ENCODE measurements around the gene GOLGA6L10.
"Not testable (repeated sequence)": the region's sequence is repeated elsewhere in the genome, so short reads cannot be mapped to it uniquely, and the experiment has no call there.

The GOLGA6L10 gene

DNA sequence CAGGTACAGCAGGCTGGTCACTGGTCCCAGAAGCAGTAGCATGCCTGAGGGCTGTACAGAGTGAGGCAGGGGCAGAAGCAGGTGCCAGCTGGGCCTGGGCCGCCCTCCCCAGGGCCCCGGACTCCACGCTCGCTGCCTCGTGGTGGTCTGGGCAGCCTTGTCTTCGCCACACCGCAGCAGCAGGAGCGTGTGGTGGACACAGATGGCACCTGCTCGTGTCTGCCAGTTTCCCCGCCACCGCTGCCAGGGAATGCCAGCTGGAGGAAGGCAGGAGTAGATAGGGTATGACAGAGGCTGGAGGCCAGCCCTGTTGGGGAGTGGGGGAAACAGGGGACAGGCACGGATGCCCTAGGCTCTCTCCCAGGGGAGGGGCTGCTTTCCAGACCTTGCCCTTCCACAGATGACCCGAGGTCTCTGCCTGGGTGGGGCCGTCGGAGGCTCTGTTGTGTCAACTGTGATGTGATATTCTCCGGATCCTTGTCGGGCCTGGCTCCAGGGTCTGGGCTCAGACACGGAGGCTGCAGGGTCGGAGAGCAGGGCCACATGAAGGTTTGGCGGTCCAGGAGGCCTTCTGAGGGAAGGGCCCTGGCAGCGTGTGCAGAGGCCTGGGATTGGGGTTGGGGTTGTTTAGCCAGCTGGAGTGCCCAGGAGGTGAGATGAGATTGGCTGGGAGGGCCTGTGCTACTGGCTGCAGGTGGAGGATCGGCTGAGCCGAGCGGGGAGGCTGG, 33.6 kb downstream of the GOLGA6L10 start:
- no peaks in the 10 kb centered on the region for H3K9me3 ChIP-seq (ENCODE audit: low read length)
- no peaks in the 10 kb centered on the region for H3K36me3 ChIP-seq (ENCODE audit: insufficient read depth, low read length)
- H3K4me1 ChIP-seq (ENCODE audit: insufficient read depth, low read length): no peaks in the 10 kb centered on the region
- no peak overlapping the region for H3K4me3 ChIP-seq (ENCODE audit: low read depth in 1 of 2, low read length in 2 of 2)
- H3K27me3 ChIP-seq (ENCODE audit: control insufficient read depth in 1 of 2, insufficient read depth in 2 of 2, low read length in 2 of 2): no peaks in the 10 kb centered on the region
- H3K27ac ChIP-seq (ENCODE audit: low read depth, low read length): no peak overlapping the region
- no peak overlapping the region for H3K9ac ChIP-seq (ENCODE audit: low read length)

DNA sequence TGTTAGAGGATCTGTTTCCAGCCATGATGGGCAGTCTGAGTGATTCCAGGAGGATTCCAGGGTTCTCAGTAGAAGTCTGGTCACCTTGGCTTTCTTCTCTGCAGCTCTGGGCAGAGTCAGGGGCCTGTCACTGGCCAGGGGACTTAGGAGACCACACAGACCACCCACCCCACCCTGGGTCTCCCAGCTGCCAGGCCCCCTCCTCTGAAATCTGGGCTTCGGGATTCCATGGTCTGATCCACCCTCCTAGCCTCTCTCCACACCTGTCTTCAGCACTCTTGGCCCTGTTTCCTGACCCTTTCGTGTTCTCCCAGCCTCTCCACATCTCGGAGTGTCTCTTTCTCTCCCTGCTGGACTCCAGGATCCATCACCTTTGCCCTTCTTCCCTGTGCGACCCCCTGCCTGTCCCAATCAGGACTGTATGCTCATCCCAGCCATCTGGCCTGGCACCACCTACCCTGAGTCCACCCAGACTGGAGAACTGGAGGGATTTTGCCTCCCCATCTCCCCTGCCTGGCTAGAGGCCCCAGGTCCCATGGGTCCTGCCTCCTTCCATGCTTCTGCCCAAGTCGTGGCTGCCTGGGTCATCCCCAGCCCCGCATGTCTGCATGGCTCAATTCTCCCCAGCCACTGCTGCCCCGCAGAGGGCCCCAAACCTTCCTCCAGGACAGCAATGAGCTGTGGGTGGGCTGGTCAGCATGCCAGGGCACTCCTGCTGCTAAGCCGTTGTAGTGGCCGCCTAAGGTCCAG, 34.3 kb downstream of the GOLGA6L10 start:
- no peak overlapping the region for H3K9ac ChIP-seq (ENCODE audit: low read length)
- no peak overlapping the region for H3K4me3 ChIP-seq (ENCODE audit: low read depth in 1 of 2, low read length in 2 of 2)
- H3K27ac ChIP-seq (ENCODE audit: low read depth, low read length): no peak overlapping the region
- H3K4me1 ChIP-seq (ENCODE audit: insufficient read depth, low read length): no peaks in the 10 kb centered on the region
- no peaks in the 10 kb centered on the region for H3K9me3 ChIP-seq (ENCODE audit: low read length)
- no peaks in the 10 kb centered on the region for H3K36me3 ChIP-seq (ENCODE audit: insufficient read depth, low read length)
- H3K27me3 ChIP-seq (ENCODE audit: control insufficient read depth in 1 of 2, insufficient read depth in 2 of 2, low read length in 2 of 2): no peaks in the 10 kb centered on the region

DNA sequence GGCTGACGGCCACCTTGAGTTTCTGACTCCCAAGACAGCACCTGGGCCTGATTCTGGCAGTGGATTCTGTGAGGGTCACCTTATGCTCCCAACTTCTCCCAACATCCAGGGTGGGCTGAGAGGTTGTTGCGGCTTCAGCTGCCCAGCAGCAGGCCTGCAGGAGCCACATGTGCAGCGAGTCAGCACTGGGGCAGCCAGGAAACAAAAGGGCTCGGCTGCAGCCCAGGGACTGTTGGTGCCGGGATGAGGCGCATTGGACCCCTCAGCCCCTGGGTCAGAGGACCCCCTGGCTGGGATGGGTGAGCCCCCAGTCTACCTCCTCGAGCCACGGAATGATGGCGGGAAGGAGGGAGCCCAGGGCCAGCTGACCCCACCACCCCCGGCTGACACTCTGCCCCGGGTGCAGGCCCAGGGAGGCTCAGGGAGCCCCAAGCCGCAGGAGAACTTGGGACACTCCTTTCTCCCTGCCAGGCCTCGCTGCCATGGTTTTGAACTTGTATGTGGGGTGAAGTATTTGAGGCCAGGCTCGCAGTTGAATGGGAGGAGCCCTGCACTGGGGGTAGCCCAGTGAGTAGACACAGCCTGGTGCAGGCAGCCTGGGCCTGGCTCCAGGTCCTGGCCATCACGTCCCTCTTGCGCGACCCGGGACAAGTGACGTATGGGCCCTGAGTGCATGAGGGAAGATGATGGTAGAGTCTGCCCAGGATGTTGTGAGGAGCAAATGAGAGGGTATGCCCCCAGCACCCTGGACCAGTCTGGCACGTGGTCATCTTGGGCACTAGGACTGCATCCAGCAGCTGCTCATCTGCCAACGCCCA, 35.1 kb downstream of the GOLGA6L10 start:
- H3K27ac ChIP-seq (ENCODE audit: low read depth, low read length); H3K4me1 ChIP-seq (ENCODE audit: insufficient read depth, low read length); H3K9me3 ChIP-seq (ENCODE audit: low read length); H3K9ac ChIP-seq (ENCODE audit: low read length); H3K36me3 ChIP-seq (ENCODE audit: insufficient read depth, low read length); H3K4me3 ChIP-seq (ENCODE audit: low read depth in 1 of 2, low read length in 2 of 2); H3K27me3 ChIP-seq (ENCODE audit: control insufficient read depth in 1 of 2, insufficient read depth in 2 of 2, low read length in 2 of 2): not testable (repeated sequence)

DNA sequence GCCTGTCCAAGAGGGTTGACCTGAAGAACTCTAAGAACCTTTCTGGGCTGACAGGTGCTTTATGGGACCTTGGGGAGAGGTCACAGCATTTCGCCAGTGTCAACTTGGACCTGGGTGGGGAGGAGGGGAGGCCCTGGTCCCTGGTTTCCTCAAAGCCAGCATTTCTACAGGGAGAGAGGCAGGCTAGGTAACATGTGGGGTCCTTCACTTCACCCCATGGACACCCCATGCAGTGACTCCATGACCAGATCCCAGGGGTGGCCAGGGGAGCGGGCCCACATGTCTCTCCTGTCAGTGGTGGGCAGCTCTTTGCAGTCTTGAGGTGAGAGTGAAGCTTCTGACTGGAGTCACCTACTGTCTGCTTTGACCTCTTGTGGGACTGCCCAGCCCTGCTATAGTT, 35.8 kb downstream of the GOLGA6L10 start:
- Histone ChIP-seq H3K9me3 (ENCODE audit: low read length) (no peaks in the 10 kb centered on the region), H3K4me1 (ENCODE audit: insufficient read depth, low read length) (no peaks in the 10 kb centered on the region), H3K36me3 (ENCODE audit: insufficient read depth, low read length) (no peaks in the 10 kb centered on the region), H3K27ac (ENCODE audit: low read depth, low read length) (no peak overlapping the region), H3K27me3 (ENCODE audit: control insufficient read depth in 1 of 2, insufficient read depth in 2 of 2, low read length in 2 of 2) (no peaks in the 10 kb centered on the region), H3K9ac (ENCODE audit: low read length) (no peak overlapping the region), H3K4me3 (ENCODE audit: low read depth in 1 of 2, low read length in 2 of 2) (no peak overlapping the region)

DNA sequence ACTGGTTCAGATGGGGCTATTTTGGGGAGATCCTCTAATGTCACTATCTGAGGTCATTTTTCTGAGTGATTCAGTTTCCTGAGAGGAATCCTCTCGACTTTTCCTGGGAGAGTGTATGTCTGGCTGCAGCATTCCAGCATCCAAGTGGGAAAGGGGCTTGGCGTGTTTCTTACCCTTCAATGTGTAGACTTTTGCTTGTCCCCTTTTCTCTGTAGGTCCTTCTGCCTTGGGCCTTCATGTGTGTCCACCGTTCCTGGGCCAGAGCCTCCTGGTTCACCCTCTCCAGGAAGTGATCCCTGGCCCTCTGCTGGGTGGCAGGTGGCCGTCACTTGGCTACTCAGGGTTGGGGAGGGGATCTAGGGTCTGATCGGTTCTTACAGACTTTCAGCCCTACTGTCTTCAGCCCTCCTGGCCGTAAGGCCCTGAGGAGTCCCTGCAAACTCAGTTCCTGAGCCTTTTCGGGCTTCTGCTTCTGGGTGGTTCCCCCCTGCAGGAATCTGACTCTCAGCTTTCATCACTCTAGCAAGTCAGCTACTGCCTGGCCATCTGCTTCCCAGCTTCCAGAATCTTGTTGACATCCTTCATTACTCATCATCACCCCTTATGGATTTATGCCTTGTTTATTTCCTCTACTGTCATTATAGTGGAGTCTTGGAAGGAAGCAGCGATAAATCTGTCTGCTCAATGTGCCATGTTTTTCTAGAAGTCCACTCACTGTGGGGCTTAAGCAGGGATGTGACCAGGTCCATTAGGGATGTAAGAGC, 36.5 kb downstream of the GOLGA6L10 start:
- Histone ChIP-seq H3K27me3 (ENCODE audit: control insufficient read depth in 1 of 2, insufficient read depth in 2 of 2, low read length in 2 of 2) (no peaks in the 10 kb centered on the region), H3K27ac (ENCODE audit: low read depth, low read length) (no peak overlapping the region), H3K4me3 (ENCODE audit: low read depth in 1 of 2, low read length in 2 of 2) (no peak overlapping the region)

DNA sequence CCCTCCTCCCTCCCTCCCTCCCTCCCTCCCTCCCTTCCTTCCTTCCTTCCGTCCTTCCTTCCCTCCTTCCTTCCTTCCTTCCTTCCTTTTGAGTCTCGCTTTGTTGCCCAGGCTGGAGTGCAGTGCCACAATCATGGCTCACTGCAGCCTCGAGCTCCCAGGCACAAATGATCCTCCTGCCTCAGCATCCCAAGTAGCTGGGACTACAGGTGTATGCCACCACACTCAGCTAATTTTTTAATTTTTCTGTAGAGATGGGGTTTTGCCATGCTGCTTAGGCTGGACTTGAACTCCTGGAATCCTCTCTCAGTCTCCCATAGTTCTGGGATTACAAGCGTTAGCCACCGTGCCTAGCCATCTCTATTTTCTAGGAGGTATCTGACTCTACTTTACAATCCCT, 38.0 kb downstream of the GOLGA6L10 start:
- not testable (repeated sequence) for H3K27me3 ChIP-seq (ENCODE audit: control insufficient read depth in 1 of 2, insufficient read depth in 2 of 2, low read length in 2 of 2); H3K4me3 ChIP-seq (ENCODE audit: low read depth in 1 of 2, low read length in 2 of 2); H3K9ac ChIP-seq (ENCODE audit: low read length); H3K27ac ChIP-seq (ENCODE audit: low read depth, low read length); H3K36me3 ChIP-seq (ENCODE audit: insufficient read depth, low read length); H3K9me3 ChIP-seq (ENCODE audit: low read length); H3K4me1 ChIP-seq (ENCODE audit: insufficient read depth, low read length)

More for the DNA sequence above, 36.5 kb downstream of the GOLGA6L10 start:
- Histone ChIP-seq H3K36me3 (ENCODE audit: insufficient read depth, low read length) (no peaks in the 10 kb centered on the region), H3K4me1 (ENCODE audit: insufficient read depth, low read length) (no peaks in the 10 kb centered on the region), H3K9me3 (ENCODE audit: low read length) (no peaks in the 10 kb centered on the region), H3K9ac (ENCODE audit: low read length) (no peak overlapping the region)

DNA sequence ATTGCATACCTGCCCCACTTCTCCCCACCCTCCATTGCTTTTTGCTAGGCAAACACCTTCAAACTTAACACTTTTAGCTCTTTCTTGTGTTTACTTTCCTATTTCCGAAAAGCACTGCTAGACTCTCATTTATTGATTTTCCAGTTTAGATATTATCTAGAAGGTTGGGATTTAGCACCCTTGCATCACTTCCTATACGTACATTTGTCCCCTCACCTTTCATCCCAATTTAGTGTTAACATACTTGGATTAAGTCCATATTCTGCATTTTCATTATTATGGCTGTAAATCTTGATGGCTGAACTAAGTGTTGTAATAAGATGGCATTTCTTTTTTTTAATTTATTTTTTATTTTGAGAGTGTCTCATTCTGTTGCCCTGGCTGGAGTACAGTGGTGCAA, 39.5 kb downstream of the GOLGA6L10 start:
- Histone ChIP-seq H3K36me3 (ENCODE audit: insufficient read depth, low read length) (no peaks in the 10 kb centered on the region), H3K9ac (ENCODE audit: low read length) (no peak overlapping the region), H3K27ac (ENCODE audit: low read depth, low read length) (no peak overlapping the region), H3K4me1 (ENCODE audit: insufficient read depth, low read length) (no peaks in the 10 kb centered on the region), H3K9me3 (ENCODE audit: low read length) (no peaks in the 10 kb centered on the region), H3K4me3 (ENCODE audit: low read depth in 1 of 2, low read length in 2 of 2) (no peak overlapping the region), H3K27me3 (ENCODE audit: control insufficient read depth in 1 of 2, insufficient read depth in 2 of 2, low read length in 2 of 2) (no peaks in the 10 kb centered on the region)

DNA sequence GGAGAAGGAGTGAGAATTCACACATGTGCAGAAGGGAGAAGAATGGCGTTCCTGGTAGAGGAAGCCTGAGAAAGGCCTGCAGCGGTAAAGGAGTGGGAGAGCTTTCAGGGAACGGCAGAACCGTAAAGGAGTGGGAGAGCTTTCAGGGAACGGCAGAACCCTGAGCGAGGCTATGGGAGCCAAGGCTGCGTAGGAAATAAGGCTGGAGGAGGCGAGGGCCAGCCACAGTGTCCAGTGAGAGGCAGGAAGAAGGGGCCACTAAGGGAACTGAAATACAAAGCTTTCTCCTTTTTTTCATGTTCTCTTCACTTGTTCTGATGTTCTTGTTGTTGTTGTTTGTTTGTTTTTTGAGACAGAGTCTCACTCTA, 41.6 kb downstream of the GOLGA6L10 start:
- H3K4me3 ChIP-seq (ENCODE audit: low read depth in 1 of 2, low read length in 2 of 2): no peak overlapping the region
- no peaks in the 10 kb centered on the region for H3K9me3 ChIP-seq (ENCODE audit: low read length)
- no peak overlapping the region for H3K27ac ChIP-seq (ENCODE audit: low read depth, low read length)
- no peaks in the 10 kb centered on the region for H3K27me3 ChIP-seq (ENCODE audit: control insufficient read depth in 1 of 2, insufficient read depth in 2 of 2, low read length in 2 of 2)
- no peak overlapping the region for H3K9ac ChIP-seq (ENCODE audit: low read length)
- H3K36me3 ChIP-seq (ENCODE audit: insufficient read depth, low read length): no peaks in the 10 kb centered on the region
- no peaks in the 10 kb centered on the region for H3K4me1 ChIP-seq (ENCODE audit: insufficient read depth, low read length)

DNA sequence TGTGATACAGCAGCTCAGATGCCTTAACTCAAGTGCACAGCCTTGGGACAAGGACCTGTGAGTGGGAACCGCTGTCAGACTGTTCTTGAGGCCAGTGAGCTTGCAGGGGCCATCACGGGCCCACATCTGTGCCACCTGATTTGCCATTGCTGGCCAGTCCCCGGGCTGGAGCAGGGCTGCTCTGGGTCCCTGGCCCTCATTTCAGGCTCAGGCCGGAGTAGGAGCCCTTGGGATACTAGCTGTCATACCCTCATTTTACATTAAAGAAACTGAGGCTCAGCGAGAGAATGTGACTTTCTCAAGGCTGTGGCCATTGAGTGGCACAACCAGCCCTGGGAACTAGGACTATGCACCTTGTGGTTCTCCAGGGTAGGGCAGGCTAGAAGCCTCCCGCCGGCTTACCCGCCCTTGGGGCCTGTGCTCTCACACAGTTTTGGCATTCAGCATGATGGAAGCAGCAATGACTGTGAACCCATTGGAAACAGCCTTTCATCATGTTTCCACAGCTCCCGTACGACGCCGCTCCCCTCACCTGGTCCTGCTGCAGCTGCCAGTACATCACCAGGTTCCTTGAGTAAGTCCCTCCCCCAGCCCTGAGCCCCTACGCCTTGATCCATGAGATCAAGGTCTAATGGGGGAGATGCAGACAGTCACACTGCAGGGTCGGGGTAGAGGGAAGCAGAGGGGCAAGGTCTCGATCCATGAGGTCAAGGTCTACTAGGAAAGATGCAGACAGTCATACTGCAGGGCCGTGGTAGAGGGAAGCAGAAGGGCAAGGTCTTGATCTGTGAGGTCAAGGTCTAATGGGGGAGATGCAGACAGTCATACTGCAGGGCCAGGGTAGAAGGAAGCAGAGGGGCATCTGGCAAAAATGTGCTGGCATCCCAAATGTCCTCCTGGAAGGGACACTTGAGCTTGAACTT, 42.2 kb downstream of the GOLGA6L10 start:
- H3K9me3 ChIP-seq (ENCODE audit: low read length): no peaks in the 10 kb centered on the region
- no peak overlapping the region for H3K9ac ChIP-seq (ENCODE audit: low read length)
- no peaks in the 10 kb centered on the region for H3K27me3 ChIP-seq (ENCODE audit: control insufficient read depth in 1 of 2, insufficient read depth in 2 of 2, low read length in 2 of 2)
- no peak overlapping the region for H3K4me3 ChIP-seq (ENCODE audit: low read depth in 1 of 2, low read length in 2 of 2)
- no peaks in the 10 kb centered on the region for H3K36me3 ChIP-seq (ENCODE audit: insufficient read depth, low read length)
- no peaks in the 10 kb centered on the region for H3K4me1 ChIP-seq (ENCODE audit: insufficient read depth, low read length)
- H3K27ac ChIP-seq (ENCODE audit: low read depth, low read length): no peak overlapping the region

DNA sequence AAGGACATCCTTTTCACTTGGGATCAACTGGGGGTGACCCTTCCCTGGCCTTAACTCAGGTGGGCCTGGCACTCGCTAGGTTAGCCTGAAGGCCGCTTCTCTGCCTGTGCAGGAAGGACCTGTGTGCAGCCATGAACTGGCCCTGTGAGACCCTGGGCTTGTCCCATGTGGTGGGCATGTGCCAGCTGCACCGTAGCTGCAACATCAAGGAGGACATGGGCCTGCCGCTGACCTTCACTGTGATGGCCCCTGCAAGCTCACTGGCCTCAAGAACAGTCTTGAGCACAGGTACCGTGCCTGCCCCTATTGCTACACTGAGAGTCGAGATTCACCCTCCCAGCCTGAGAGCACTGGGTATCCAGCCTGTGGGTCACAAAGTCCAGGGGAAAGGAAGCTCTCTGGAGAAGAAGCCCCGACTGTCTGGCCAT, 43.6 kb downstream of the GOLGA6L10 start:
- Histone ChIP-seq H3K27ac (ENCODE audit: low read depth, low read length) (no peak overlapping the region), H3K36me3 (ENCODE audit: insufficient read depth, low read length) (no peaks in the 10 kb centered on the region), H3K27me3 (ENCODE audit: control insufficient read depth in 1 of 2, insufficient read depth in 2 of 2, low read length in 2 of 2) (no peaks in the 10 kb centered on the region), H3K9me3 (ENCODE audit: low read length) (no peaks in the 10 kb centered on the region), H3K4me1 (ENCODE audit: insufficient read depth, low read length) (no peaks in the 10 kb centered on the region), H3K4me3 (ENCODE audit: low read depth in 1 of 2, low read length in 2 of 2) (no peak overlapping the region), H3K9ac (ENCODE audit: low read length) (no peak overlapping the region)
